Measurements from ENCODE around the gene SERPINA1. TPM values are rescaled to one million over a fixed set of nuclear protein-coding genes. Genes with fewer than 3 reads are reported as not detected.
"Not testable (repeated sequence)": the region's sequence is repeated elsewhere in the genome, so short reads cannot be mapped to it uniquely, and the experiment has no call there.

SERPINA1 gene
- 0.99 and 3.2 TPM in 2 replicates for total RNA-seq (2014; rRNA removed; shearing (Covaris generic))

DNA sequence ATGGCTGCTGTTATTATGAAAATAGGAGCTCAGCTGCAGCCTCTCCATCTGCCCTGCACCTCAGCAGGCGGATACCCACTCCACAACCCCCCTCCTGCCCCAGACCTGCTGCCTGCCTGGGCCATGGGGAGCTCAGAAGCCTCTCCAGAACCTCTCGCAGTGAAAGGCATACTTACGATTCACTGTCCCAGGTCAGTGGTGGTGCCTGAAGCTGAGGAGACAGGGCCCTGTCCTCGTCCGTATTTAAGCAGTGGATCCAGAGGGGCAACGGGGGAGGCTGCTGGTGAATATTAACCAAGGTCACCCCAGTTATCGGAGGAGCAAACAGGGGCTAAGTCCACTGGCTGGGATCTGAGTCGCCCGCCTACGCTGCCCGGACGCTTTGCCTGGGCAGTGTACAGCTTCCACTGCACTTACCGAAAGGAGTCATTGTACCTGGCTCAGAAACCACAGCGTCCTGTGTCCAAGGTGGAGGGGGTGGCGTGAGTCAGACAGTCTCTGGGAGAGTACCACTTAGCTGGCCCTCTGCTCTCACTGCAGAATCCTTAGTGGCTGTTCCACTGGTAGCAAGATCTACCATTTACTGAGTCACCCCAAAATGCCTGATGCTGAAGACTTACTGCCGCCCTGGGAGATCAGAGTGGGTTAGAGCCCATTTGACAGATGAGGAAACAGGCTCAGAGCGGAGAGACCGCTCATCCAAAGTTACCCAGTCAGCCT is at the start of gene SERPINA1:
TSS of gene SERPINA1 (minus strand) at position 219 of the 720 bp plus-strand sequence. CDS start 5,365 bp downstream, outside the sequence.
- peak; percentile 47 for DNase-seq (ENCODE audit: low spot score)

DNA sequence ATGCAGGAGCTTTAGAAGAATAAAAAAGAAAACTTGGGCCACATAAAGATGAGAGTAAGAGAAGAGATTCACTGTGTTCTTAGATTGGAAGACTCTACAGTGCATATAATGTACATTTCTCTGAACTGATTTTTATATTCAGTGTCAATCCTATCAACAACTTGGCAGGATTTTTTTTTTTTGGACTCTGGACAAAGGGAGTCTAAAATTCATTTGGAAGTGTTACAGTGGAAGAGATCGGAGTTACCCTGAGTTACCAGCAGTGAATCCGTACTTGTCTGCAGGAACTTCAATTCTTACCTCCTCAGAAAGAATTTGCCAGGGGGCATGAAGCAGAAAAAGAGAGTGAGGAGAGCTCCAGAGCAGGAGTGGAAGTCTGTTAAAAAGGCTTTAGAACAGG is 40.2 kb upstream of the SERPINA1 start:
- no peak for DNase-seq (ENCODE audit: low spot score)

DNA sequence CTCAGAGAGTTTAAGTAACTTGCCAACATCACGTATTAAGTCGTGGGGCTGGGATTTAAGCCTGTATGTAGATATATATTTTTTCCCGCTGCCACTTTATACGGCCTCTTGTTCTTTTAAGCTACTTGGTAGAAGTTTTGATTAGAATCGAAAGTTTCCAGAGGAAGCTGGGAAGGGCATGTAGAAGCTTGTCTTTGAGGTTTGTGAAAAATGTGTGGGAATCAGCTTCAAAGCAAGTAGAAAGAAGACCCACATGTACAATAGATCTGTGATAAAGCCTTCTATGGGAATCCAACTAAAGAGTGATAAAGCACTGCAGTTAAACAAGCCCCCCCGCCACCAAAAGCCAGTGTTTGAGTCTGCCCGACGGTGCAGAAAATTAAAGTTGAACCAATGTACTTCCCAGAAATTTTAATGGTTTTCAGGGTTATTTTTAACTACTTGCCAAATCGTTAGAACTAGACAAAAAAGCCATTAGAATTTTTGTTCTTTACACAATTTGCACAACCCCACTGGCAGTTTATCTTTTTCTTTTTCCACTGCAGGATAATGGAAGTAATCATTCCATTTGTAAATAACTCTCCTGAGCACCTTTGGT is 38.7 kb upstream of the SERPINA1 start:
- no peak for DNase-seq (ENCODE audit: low spot score)

DNA sequence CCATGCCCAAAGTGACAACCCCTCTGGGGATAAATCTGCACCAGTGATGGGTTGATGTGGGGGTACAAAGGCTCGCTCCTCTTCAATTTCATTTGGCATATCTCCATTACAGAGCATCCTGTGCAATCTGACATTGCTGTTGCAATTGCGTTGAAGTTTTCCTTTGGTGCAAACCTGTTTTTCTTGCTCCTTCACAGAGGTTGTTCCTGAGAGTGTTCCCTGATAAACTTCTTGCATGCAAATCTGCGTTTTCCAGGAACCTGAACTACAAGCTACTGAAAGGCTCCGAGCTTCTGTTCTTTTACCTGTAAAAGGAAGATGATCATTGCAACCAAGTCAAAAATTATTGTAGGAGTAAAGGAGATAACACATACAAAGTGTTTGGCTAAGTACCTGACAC is 38.1 kb upstream of the SERPINA1 start:
- no peak for DNase-seq (ENCODE audit: low spot score)

DNA sequence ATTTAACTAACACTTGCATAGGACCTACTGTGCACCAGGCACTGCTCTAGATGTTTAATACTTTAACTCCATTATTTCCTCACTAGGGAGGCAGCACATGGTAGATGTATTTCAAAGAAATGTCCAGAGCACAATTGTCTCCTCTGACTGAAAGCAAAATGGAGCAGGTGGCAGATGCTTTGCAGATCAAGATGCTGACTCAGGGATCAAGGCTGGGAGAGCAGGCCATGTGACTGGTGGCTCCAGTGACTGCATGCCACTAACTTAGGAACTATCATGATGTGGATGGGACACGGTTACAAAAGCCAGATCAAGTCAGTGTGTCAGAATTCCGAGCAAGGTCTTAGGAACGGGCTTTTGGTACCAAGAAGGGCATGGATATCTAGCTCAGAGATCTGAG is 36.0 kb upstream of the SERPINA1 start:
- no peak for DNase-seq (ENCODE audit: low spot score)

DNA sequence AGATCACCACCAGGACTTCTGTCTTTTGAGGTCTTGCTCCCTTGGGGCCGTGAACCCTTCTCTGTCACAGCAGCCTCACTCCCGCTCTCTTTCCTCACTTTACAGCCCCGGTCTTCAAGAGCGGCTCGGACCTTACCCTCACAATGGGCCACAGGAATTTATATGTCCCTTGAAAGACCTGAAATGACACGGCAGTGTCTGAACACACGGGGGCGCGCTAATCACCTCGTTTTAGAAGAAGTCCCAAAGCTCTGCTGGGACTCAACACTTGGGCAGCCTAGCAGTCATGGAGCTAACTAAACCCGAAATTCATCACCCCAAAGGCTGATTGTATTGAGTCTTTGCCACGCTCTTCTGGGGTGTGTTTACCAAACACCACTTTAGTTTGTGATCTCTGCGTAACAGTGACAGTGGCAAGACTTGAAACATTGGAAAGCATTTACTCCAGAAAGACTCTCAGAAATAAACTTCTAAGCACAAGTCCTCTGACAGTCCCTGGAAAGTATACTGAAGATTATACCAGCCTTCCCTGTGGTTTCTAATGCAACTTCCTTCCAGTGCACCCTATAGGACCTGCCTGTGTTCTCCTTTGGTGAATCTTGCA is 35.2 kb upstream of the SERPINA1 start:
- DNase-seq (ENCODE audit: low spot score), result peak; percentile 60

DNA sequence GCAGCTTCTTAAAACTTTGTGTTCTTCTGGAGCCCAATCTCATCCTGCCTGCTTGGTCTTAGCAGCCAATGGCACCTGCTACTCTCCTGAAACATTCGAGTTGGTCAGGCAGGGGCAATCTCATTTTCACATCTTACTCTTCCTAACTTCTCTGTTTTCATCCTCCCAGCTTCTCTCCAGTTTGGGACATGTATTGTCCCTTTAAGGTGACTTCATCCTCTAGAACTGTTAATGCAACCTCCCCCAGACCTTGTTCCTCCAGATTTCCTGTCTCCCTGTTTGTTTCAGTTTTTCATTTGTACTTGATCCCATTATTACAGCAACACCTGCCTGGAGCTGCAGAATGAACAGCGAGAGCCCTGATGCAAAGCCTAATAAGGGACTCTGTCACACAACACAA is 32.9 kb upstream of the SERPINA1 start:
- no peak for DNase-seq (ENCODE audit: low spot score)

DNA sequence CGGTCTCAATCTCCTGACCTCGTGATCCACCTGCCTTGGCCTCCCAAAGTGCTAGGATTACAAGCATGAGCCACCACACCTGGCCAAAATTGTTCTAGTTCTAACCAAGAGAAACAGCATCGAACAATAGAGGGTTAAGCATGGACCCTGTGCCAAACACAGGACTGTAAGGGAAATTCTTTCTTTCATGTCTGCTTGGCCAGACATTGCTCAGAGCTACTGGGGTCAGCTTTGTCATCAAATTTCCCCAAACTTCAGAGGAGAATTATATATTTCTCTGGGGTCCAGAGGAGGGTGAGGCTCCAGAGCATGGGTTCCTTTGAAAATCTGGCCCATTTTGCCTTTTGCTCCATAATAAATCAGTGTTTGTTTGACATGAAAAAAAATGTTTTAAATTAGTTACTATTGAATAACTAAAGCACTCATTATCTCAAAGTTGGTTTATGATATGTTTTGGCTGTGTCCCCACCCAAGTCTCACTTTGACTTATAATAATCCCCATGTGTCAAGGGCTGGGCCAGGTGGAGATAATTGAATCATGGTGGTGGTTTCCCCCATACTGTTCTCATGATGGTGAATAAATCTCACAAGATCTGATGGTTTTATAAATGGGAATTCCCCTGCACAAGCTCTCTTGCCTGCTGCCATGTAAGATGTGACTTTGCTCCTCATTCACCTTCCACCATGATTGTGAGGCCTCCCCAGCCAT is 29.2 kb upstream of the SERPINA1 start:
- DNase-seq (ENCODE audit: low spot score), result not testable (repeated sequence)

GRCh38 chr14:94412671-94413638 is 24.6 kb upstream of the SERPINA1 start:
- no peak for DNase-seq (ENCODE audit: low spot score)

DNA sequence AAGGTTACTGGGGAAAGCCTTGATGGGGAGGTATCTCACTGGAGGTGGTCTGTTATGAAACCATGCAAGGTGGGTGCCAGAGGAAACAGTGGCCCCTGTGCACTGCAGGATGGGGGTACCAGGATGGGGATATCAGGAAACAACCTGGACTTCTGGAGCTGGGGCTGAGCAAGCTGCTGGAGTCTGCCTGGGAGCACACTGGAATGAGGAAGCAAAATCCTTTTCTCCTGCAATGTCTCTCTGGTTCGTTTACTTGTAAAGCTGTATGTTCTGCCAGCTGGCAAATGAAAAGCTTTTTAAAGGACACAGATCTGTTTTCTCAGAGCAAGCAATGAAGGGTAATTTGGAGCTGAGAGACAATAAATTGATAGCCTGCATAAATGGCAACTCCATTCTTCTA is 23.2 kb upstream of the SERPINA1 start:
- no peak for DNase-seq (ENCODE audit: low spot score)

DNA sequence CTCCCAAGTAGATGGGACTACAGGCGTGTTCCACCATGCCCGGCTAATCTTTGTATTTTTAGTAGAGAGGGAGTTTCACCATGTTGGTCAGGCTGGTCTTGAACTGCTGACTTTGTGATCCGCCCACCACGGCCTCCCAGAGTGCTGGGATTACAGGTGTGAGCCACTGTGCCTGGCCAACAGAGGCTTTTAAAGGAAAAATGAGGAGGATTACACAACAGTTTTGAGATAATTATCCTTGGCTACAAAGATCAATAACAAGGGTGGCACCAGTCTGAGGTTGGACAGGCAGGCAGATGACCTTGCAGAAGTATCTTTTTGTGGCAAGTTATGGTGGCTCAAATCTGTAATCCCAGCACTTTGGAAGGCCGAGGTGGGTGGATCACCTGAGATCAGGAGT is 21.0 kb upstream of the SERPINA1 start:
- not testable (repeated sequence) for DNase-seq (ENCODE audit: low spot score)

DNA sequence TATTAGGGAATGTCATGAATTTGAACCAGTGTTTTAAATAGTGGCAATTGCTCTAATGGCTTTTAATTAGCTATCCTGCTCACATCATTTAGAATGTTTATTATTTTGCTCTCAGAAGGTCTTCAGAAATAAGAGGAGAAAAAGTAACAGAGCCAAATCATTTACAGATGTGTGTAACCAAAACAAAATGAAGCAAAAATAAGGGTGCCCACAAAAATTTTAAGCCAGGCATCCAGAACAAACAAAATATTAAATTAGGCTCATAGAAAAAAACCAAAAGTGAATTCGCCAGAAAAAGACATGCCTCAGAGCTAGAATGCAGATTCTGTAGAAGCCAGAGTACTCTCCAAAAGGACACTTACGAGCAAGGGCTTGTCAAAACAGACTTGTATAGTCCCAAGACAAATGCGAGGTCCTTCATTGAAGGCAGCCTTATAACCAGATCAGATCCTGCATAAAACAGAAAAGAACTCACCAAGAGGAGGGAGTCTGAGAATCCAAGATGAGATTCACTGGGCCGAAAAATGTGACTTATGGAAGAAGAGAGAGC is 20.2 kb upstream of the SERPINA1 start:
- DNase-seq (ENCODE audit: low spot score), result no peak

DNA sequence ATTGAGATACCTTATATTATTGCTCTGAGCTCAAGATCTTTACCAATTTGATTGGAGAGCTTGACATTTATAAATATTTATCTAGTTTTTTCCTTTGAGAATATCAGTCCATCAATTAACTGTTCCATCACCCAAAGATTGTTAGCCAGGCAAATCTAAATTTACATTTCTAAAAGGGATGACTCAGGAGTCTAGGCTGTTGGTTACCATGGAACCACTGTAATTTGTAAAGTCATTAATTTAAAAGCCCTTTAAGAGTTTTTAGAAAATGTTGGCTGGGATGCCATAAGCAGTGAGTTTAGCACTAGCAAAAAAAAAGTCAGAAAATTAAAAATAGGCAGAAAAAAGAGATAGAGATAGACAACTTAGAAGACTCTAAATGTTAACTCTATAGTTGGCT is 19.5 kb upstream of the SERPINA1 start:
- no peak for DNase-seq (ENCODE audit: low spot score)

DNA sequence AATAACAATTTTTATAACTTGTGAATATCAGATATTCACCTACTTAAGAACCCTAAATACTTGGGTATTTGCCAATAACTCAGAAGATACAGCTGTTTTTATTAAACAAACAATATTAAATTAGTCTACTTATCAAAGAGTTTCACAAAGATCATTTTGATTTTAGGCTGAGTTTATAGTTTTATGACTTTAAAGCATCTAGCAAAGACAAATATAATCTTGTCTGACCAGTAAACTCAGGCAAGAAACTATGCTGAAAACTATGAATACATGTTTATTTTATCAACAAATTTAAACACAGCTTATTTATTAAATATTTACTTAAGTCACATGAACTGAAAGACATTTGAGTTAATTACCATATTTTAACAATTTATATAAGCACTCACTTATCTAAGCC is 18.5 kb upstream of the SERPINA1 start:
- DNase-seq (ENCODE audit: low spot score), result no peak

GRCh38 chr14:94405486-94405885 is 17.1 kb upstream of the SERPINA1 start:
- no peak for DNase-seq (ENCODE audit: low spot score)

DNA sequence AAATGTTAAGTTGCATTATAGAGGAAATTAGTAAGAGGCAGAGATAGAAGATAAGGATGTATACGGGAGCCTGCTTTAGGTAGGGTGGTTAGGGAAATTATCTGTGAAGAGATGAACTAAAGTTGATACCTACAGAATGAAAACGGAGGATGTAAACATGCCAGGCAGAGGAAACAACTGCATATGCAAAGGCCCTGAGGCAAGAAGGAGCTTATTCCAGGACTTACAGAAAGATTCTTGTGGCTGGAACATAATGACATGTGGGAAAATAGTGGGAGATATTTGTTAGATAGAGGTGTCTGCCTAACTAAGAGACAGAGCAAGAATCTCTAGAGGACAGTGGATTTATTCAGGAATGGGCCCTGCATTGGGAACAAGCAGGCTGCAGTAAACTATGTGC is 16.2 kb upstream of the SERPINA1 start:
- no peak for DNase-seq (ENCODE audit: low spot score)

DNA sequence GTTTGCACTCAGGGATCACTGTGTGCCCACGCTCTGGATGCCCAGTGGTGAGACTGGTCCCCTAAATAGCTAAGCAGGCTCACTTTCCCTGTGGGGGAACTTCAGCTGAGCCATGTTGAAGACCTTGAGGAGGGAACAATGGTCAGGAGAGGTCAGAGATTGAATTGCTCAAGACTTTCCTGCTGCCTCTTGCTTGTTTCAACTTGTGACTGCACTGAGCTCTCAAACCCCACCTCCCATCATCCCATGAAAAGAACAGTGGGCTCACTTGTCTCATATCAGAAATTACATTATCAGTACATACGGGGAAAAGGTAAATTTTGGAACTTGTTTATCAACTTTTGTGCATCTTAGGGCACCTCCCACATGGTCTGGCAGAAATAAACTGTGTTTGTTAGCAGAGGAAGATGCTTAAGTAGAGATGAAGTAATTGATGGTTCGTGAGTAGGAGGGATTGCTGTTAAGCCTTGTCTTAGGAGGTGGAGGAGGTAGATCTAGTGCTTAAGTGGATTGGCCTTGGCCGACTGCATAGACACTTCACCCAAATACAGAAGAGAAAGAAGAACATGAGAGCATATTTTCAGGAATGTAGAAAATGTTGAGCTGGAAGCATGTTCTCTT is 15.0 kb upstream of the SERPINA1 start:
- DNase-seq (ENCODE audit: low spot score), result no peak

- DNase-seq (ENCODE audit: low spot score), result no peak
These were observed 12.7 kb upstream of the SERPINA1 start for GRCh38 chr14:94401083-94401482.

- no peak for DNase-seq (ENCODE audit: low spot score)
These were observed 12.0 kb upstream of the SERPINA1 start for GRCh38 chr14:94400422-94400841.

DNA sequence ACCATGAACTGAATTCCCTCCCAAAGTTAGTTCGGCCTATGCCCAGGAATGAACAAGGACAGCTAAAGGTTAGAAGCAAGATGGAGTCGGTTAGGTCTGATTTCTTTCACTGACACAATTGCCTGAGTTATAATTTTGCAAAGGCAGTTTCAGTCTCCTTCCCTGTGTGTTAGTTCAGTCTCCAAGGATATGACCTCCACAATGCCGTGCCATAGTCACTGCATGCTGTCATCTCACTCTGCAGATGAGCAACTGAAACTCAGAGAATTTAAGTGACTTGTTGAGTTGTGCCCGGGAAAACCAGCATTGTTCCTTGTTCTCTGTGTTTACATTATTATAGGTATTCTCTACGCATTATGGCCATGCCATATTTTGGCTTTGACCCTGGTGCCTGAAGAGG is 10.1 kb upstream of the SERPINA1 start:
- no peak for DNase-seq (ENCODE audit: low spot score)

- no peak for DNase-seq (ENCODE audit: low spot score)
These were observed 9.7 kb upstream of the SERPINA1 start for GRCh38 chr14:94398182-94398479.

Measured in H4 (cell line).